DMS114 treated with DMSO at 0.1 percent for 48 hours (cell line): ENCODE results near the gene GIPC3.
"Not testable (repeated sequence)": the region's sequence is repeated elsewhere in the genome, so short reads cannot be mapped to it uniquely, and the experiment has no call there.

Experiments used
- DNase-seq: peaks from one replicate; lab custom pipeline; 2025; ENCODE audit not compliant: unreplicated experiment; lab: John Stamatoyannopoulos, UW

Gene GIPC3

DNA sequence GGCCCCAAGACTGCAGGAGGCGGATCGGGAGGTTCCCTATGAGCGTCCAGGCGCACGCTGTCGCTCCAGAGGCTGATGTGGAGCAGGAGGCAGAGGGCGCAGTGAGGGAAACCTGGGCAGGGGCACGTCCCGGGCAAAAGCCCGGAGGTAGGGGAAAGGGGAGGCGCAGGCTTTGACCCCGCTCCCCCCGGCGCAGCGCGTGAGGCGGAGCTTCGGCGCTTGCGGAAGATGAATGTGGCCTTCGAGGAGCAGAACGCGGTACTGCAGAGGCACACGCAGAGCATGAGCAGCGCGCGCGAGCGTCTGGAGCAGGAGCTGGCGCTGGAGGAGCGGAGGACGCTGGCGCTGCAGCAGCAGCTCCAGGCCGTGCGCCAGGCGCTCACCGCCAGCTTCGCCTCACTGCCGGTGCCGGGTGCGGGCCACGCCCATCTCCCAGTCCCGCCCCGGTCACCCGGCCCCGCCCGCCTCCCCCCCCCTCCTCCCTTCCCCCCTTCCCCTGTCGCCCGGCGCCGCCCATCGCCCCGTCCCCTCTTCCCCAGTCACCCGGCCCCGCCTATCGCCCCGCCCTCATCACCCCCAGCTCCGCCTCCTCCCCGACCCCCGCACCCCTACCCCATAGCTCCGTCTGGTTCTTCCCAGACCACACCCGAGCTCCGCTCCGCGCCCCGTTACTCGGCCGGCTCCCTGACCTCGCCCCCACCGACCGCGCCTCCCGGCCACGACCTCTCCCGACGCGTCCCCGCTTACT is 8.4 kb upstream of the GIPC3 start:
- no peak for DNase-seq

DNA sequence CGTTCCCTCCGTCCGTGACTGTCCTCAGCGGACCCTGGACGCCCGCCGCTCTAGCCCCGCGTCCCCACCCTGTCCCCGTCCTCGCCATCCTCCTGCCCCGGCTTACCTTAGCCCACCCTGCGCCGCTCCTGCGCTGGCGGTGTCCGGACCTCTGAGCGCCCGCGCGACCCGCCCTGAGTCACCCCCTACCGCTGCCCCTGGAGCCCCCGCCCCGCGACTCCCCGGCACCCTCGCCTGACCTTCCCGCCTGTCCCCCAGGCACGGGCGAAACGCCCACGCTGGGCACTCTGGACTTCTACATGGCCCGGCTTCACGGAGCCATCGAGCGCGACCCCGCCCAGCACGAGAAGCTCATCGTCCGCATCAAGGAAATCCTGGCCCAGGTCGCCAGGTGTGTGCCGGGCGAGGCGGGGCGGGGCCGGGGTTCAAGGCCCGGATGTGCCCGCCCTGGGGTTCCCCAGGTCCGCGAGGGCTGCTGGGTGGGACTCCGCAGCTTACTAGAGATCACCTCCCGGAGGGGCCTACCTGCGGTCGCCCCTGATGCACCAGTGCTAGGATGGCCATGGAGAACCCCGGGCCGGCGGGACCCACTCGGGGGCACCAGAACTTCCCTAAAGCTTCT is 7.4 kb upstream of the GIPC3 start:
- no peak for DNase-seq

- DNase-seq = no peak
These were observed 6.9 kb upstream of the GIPC3 start for GRCh38 chr19:3578390-3578789.

DNA sequence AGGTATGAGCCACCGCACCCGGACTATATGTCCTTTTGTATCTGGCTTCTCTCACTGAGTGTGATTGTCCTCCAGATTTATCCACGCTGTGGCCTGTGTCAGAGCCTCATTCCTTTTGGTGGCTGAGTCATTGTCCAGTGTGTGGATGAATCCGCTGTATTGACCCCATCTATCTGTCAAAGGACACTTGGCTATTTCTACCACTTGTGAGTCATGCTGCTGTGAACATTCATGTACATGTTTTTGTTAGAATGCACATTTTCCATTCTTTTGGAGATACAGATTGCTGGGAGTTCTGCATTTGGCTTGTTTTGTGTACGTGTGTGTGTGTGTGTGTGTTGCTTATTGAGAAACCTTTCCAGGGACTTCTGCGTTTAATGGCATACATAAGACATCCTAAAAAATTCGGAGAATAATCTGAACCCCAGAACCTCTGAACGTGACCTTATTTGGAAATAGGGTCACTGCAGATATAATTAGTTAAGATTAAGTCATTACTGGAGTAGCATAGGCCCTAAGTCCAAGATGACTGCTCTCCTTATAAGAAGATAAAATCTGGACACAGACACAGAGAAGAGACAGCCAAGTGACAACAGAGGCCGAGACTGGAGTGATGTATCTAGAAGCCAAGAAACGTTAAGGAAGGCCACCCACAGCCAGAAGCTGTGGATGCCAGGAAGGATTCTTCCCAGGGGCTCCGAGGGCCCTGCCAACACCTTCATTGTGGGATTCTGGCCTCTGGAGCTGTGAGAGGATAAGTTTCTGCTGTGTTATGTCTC is 4.9 kb upstream of the GIPC3 start:
- no peak for DNase-seq

- DNase-seq = not testable (repeated sequence)
These were observed 3.5 kb upstream of the GIPC3 start for GRCh38 chr19:3581792-3582191.

DNA sequence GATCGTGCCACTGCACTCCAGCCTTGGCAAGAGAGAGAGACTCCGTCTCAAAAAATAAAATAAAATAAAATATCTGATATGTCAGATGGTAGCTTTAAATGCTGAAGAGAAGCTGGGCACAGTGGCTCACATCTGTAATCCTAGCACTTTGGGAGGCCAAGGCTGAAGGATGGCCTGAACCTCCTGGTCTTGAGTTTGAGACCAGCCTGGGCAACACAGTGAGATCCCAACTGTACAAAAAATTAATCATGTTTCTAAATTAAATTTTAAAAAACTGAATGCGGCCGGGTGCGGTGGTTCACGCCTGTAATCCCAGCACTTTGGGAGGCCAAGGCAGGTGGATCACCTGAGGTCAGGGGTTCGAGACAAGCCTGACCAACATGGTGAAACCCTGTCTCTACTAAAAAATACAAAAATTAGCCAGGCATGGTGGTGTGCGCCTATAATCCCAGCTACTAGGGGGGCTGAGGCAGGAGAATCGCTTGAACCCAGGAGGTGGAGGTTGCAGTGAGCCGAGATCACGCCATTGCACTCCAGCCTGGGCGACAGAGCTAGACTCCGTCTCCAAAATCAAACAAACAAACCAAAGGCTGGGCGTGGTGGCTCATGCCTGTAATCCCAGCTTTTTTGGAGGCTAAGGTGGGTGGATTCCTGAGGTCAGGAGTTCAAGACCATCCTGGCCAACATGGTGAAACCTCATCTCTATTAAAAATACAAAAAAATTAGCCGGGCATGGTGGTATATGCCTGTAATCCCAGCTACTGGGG is 1.1 kb upstream of the GIPC3 start:
- DNase-seq = not testable (repeated sequence)

GRCh38 chr19:3586127-3586626 is 899 bp downstream of the GIPC3 start:
- DNase-seq = no peak

GRCh38 chr19:3586707-3587346 is 1.5 kb downstream of the GIPC3 start:
- DNase-seq = no peak

DNA sequence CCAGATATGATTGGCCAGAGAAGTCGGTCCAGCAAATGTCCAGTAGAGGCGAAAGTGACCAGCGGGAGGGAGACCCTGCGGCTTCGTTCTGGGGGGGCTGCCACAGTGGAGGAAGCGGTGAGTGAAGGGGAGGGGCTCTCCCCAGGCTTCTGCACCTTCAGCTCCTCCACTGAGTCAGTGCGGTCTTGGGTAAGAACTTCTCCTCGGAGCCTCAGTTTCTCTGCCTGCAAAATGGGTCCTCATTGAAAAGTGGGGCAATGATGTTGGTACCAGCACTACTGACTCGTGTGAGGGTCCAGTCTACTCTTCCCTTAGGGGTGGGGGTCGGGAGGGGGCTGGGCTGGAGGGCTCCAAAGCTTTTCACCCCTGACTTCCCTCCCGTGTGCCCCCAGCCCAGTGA is 4.2 kb downstream of the GIPC3 start:
- DNase-seq = no peak

DNA sequence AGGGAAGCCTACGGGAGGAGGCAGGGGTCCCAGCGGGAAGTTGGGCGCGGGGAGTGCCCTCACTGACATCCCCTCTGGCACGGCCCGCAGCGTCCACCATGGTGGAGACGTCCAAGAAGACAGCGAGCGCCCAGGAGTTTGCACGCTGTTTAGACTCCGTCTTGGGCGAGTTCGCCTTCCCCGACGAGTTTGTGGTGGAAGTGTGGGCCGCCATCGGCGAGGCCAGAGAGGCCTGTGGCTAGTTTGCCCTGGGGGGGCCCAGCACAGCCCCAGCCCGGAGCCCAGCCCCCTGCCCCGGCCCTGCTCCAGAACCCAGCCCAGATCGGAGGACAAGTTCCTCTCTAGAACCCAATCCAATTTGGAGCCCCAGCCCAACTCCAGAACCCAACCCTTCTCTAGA is 4.7 kb downstream of the GIPC3 start:
- DNase-seq = no peak

DNA sequence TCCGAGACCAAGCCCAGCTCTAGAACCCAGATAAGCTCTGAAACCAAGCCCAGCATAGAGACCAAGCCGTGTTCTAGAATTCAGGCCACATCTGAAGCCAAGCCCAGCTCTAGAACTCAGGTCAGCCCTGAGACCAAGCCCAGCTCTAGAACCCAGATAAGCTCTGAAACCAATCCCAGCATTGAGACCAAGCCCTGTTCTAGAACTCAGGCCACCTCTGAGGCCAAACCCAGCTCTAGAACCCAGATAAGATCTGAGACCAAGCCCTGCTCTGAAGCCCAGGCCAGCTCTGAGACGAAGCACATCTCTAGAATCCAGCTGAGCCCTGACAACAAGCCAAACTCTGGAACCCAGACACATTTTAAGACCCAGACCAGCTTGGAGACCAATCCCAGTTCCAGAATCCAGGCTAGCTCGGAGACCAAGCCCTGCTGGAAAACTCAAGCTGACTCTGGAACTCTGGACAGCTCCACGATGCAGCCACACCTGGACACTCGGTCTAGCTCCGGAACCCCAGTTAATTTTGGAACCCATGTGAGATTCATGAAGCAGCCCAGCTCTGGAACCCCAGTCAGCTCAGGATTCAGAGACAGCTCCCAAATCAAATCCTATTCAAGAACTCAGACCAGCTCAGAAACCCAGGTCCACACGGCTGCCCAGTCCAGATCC is 5.8 kb downstream of the GIPC3 start:
- no peak for DNase-seq

GRCh38 chr19:3591876-3592613 is 6.8 kb downstream of the GIPC3 start:
- DNase-seq = no peak

- DNase-seq = no peak
These were observed 7.9 kb downstream of the GIPC3 start for GRCh38 chr19:3593156-3593555.

DNA sequence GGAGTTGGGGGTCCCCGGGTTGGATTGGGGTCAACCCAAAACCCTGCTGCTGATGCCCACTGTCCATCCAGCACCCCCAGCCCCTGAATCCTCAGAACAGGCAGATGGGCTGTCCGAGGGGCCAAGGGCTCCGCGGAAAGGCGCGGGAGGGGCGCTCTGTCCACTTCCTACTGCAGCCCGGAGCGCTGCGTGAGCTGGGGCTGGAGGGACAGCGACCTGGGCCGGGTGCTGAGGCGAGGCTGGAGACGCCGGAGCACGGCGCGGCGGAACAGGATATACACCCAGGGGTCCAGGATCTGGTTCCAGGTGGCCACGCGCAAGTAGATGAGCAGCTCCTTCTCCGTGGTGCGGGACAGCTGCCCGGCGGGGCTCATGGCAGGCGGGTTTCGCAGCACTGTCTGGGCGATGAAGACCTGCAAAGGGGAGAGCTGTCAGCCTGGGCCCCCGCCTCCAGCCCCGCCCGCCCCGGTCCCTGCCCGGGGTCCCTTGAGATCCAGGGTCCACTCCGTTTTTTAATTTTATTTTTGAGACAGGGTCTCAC is 10.3 kb downstream of the GIPC3 start:
- DNase-seq = no peak

DNA sequence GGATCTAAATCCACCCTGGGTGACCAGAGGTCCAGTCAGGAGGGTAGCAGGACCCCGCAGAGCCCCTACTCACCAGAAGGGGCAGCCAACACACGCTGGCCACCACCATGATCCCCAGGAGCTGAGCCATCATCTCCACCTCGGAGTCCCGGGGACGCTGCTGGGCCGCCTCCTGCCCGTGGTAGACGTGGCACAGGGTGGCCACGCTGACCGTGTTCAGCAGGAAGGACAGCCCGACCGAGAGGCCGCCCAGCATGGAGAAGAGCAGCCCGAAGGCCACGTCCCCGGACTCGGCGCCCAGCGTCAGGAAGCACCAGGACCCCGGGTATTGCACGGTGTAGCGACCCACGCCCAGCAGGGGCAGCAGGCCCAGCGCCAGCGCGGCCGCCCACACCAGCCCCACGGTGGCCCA is 14.5 kb downstream of the GIPC3 start:
- DNase-seq = no peak

DNA sequence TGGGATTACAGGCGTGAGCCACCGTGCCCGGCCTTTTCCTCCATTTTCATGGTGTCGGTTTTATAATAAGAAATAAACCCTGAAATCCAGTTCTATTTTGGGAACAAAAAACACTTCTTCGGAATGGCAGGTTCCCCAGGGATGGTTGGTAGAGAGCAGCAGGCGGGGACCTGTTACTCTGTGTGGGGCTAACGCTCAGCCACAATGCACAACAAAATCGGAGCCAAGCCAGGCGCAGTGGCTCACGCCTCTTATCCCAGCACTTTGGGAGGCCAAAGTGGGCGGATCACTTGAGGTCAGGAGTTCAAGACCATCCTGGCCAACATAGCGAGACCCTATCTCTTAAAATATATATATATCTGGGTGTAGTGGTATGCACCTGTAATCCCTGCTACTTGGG is 15.7 kb downstream of the GIPC3 start:
- DNase-seq = no peak

GRCh38 chr19:3603121-3603811 is 18.0 kb downstream of the GIPC3 start:
- DNase-seq = no peak

GRCh38 chr19:3604227-3604986 is 19.1 kb downstream of the GIPC3 start:
- DNase-seq = no peak
